Progenitor cell of endocrine pancreas (in vitro differentiated cells): ENCODE data around the gene RELB. TPM values are rescaled to one million over a fixed set of nuclear protein-coding genes. Genes with fewer than 3 reads are reported as not detected.

Source experiments
- DNase-seq: peaks from one replicate; pipeline ENCODE4 v3.0.0; 2021; ENCODE audit warnings: low spot score; ENCODE audit not compliant: unreplicated experiment
- H3K27ac Mint-ChIP-seq: 2 replicates; pipeline ENCODE4 v1.8.0; 2021; ENCODE audit warnings: mild to moderate bottlenecking, moderate library complexity, mixed read lengths
- H3K27me3 Mint-ChIP-seq: 2 replicates; pipeline ENCODE4 v1.8.0; 2021; ENCODE audit warnings: mixed read lengths
- H3K36me3 Mint-ChIP-seq: 2 replicates; pipeline ENCODE4 v1.8.0; 2022; ENCODE audit warnings: mixed read lengths; ENCODE audit not compliant: insufficient read depth
- H3K4me1 Mint-ChIP-seq: 2 replicates; pipeline ENCODE4 v1.8.0; 2021; ENCODE audit warnings: low read depth, mixed read lengths
- H3K4me3 Mint-ChIP-seq: 2 replicates; pipeline ENCODE4 v1.8.0; 2021; ENCODE audit warnings: low read depth, mild to moderate bottlenecking, moderate library complexity, mixed read lengths
- H3K9me3 Mint-ChIP-seq: 2 replicates; pipeline ENCODE4 v1.8.0; 2021; ENCODE audit warnings: low read depth, mixed read lengths
- CTCF ChIP-seq: fragments of 200-600 bp; sonication (generic); IDR thresholded peaks from one replicate; pipeline ENCODE4 v1.5.0; 2021; ENCODE audit warnings: antibody characterized with exemption, mild to moderate bottlenecking; ENCODE audit not compliant: unreplicated experiment
- total RNA-seq: library from RNA; stranded (reverse); gene quantifications from 2 replicates; pipeline ENCODE4 v1.2.1, GENCODE V29; 2021

The RELB gene
- total RNA-seq, 1 donor from 2014 or later: 6.8 TPM

DNA sequence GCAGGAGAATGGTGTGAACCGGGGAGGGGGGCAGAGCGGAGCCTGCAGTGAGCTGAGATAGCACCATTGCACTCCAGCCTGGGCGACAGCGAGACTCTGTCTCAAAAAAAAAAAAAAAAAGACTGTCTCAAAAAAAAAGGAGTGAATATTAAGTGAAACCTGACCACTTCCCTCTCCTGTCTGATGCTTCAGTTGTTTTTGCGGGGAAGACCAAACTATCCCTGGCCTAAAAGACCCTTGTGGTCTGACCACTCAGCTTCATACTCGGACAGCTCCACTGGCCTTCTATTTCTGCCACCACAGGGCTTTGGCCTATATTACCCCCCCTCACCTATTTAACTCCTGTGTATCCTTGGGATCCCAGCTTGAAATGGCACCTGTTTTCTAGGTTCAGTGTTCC, 39.9 kb downstream of the RELB start:
- peaks cover 22% of the 10 kb centered on the region for H3K36me3 Mint-ChIP-seq
- TF ChIP-seq CTCF: no peak
- peak overlapping the region; percentile 47 for H3K4me3 Mint-ChIP-seq
- no peak for DNase-seq
- H3K27me3 Mint-ChIP-seq: no peaks in the 10 kb centered on the region
- H3K27ac Mint-ChIP-seq: no peak overlapping the region
- peaks cover 25% of the 10 kb centered on the region for H3K4me1 Mint-ChIP-seq
- no peaks in the 10 kb centered on the region for H3K9me3 Mint-ChIP-seq

GRCh38 chr19:45045671-45046353, 44.5 kb downstream of the RELB start:
- TF ChIP-seq CTCF: no peak
- H3K9me3 Mint-ChIP-seq: no peaks in the 10 kb centered on the region
- H3K27me3 Mint-ChIP-seq: no peaks in the 10 kb centered on the region
- H3K27ac Mint-ChIP-seq: peak overlapping the region; percentile 92
- peaks cover 23% of the 10 kb centered on the region for H3K36me3 Mint-ChIP-seq
- peaks cover 24% of the 10 kb centered on the region for H3K4me1 Mint-ChIP-seq
- peak overlapping the region; percentile 43 for H3K4me3 Mint-ChIP-seq
- DNase-seq: no peak

- Mint-ChIP-seq H3K27me3 (no peaks in the 10 kb centered on the region), H3K27ac (peak overlapping the region; percentile 92), H3K9me3 (no peaks in the 10 kb centered on the region), H3K4me1 (peaks cover 24% of the 10 kb centered on the region), H3K36me3 (peaks cover 20% of the 10 kb centered on the region), H3K4me3 (no peak overlapping the region)
- no peak for TF ChIP-seq CTCF
- no peak for DNase-seq
Observed at GRCh38 chr19:45046355-45046754, 45.1 kb downstream of the RELB start.

GRCh38 chr19:45047188-45047797, 46.0 kb downstream of the RELB start:
- no peak overlapping the region for H3K4me3 Mint-ChIP-seq
- H3K27ac Mint-ChIP-seq: peak overlapping the region; percentile 11
- H3K36me3 Mint-ChIP-seq: peaks cover 17% of the 10 kb centered on the region
- peaks cover 24% of the 10 kb centered on the region for H3K4me1 Mint-ChIP-seq
- no peak for DNase-seq
- H3K27me3 Mint-ChIP-seq: no peaks in the 10 kb centered on the region
- H3K9me3 Mint-ChIP-seq: no peaks in the 10 kb centered on the region
- no peak for TF ChIP-seq CTCF

DNA sequence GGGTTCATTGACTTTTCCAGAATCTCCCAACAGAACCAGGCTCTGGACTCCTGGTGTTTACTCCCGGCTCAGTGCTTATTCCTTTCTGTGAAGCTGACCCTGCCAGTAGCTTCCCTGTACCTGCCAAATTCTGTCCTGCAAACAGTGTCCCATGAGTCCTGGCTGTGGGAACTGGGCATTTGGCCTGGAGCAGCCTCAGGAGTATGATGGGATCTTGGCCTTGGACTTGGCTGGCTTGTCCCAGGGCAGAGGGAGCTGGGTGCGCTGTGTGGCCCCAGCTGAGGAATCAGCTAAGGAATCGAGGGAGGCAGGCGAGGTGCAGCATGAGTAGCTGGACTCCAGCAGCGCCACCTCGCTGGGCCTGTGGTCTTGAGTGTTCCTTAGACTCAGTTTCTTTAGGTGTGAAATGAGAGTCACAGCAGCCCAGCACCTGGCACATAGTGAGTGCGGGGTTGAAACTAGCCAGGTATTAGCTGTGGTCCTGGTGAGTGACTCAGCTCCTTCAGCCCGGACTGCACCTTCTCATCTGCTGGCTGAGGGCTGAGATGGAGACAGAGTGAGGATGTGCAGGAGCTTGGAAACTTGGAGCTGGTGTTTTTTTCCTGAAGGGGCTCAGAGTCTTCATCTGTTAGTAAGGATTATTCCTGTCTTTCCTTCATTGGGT, 47.9 kb downstream of the RELB start:
- H3K4me1 Mint-ChIP-seq: peaks cover 24% of the 10 kb centered on the region
- no peak for TF ChIP-seq CTCF
- H3K36me3 Mint-ChIP-seq: peaks cover 19% of the 10 kb centered on the region
- no peak for DNase-seq
- H3K27ac Mint-ChIP-seq: peak overlapping the region; percentile 41
- no peak overlapping the region for H3K4me3 Mint-ChIP-seq
- H3K9me3 Mint-ChIP-seq: no peaks in the 10 kb centered on the region
- H3K27me3 Mint-ChIP-seq: no peaks in the 10 kb centered on the region
